Left ventricle myocardium inferior (tissue), 1 donor: ENCODE results near the gene AP3S2. TPM values are rescaled to one million over a fixed set of nuclear protein-coding genes. Genes with fewer than 3 reads are reported as not detected.
A peak's percentile ranks its signal among the peaks of the same experiment; 100 is the strongest.

ENCODE experiments used
- DNase-seq: peaks from one replicate; pipeline ENCODE4 v3.0.0-alpha.2; 2020
- H3K27ac ChIP-seq: fragments of 200-600 bp; replicated peaks from 2 replicates; pipeline ENCODE4 v1.8.0; 2021
- H3K27me3 ChIP-seq: fragments of 200-600 bp; 2 replicates; pipeline ENCODE4 v1.8.0; 2021; ENCODE audit warnings: low read depth
- H3K36me3 ChIP-seq: fragments of 200-600 bp; 2 replicates; pipeline ENCODE4 v1.8.0; 2021
- H3K4me1 ChIP-seq: fragments of 200-600 bp; 2 replicates; pipeline ENCODE4 v1.8.0; 2021
- H3K4me3 ChIP-seq: fragments of 200-600 bp; 2 replicates; pipeline ENCODE4 v1.8.0; 2021; ENCODE audit warnings: mild to moderate bottlenecking, moderate library complexity
- H3K9me3 ChIP-seq: fragments of 200-600 bp; replicated peaks from 2 replicates; pipeline ENCODE4 v1.8.0; 2021
- CTCF ChIP-seq: fragments of 200-600 bp; IDR thresholded peaks from 2 replicates; pipeline ENCODE4 v1.8.0; 2021; ENCODE audit warnings: antibody characterized with exemption, mild to moderate bottlenecking, borderline replicate concordance
- intact Hi-C: fragments of 100-400 bp; cut with micrococcal nuclease; formaldehyde crosslinking; loops from one replicate; pipeline ENCODE4 v1.11.0; 2022
- total RNA-seq: library from RNA; stranded (reverse); fragmentation: NEBNext Ultra II Directional; extraction: Animal tissue kit (Norgen Biotek cat#: 25700); gene quantifications from one replicate; pipeline ENCODE4 v1.2.1, GENCODE V29; 2021
- donor health status: DM: no; HTN: yes; CAD: no; lungs with severe emphysema.

Gene AP3S2
- total RNA-seq, 1 donor from 2014 or later, result 44.1 TPM

DNA sequence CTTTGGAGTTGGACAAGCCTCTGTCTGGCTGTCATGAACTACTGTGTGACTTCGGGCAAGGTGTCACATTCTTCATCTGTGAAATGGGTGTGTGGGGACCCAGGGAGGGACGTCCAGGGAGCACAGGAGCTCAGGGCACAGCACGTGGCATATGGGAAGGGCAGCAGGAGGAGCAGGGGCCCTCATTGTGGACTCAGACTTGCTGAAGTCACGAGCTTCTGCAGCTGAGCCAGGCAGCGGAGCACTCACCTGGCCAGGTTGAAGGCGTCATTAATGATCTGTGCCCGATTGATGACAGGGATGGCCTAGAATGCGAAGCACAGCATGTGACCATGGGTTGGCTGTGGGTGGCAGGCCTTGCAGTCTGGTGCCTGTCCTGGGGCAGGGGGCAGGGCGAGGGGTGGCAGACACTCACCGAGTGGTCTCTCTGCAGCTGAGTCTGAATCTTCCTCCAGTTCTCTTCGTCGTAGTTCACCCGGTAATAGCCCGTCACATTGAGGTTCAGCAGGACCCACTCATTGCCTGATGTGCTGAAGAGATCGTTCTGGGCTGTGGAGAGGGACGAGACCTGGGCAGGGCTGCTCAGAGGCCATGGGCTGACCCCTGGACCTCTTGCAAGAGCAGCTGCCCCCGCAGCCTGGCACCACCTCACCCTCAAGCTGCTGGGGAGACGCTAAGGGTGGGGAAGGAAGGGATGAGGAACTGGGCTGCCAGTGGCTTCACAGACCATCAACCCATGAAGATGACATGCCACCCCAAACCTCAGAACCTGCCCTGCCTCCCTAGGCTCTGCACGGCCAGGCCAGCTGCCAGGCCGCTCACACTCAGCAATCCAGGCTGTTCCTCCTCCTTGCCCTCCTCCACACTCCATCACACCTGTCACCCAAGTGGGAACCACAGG is 94.5 kb downstream of the AP3S2 start:
- peaks cover 12% of the 10 kb centered on the region for H3K36me3 ChIP-seq
- H3K4me3 ChIP-seq, result no peak overlapping the region
- intact Hi-C loops, result no loop called here

DNA sequence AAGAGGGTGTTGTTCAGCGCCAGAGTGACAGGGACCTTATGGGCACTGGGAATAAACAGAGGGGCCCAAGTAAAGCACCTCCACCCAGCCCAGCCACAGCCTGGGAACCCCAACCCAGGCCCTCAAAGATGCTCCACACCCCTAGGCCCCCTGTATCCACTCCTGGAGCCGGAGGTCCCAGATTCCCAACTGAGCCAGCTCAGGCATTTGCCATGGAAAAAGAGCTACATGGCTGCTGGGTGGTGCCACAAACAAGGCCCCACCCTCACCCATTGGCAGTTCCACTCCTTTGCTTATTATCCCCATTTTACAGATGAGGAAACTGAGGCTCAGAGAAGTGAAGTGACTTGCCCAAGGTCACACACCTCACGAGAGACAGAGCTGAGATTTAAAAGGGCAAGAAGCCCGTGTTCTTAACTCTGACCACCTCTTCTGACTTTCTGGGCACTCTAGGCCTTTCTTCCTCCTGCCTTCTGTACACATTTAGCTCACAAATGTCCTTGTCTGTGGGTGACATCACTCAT is 96.1 kb downstream of the AP3S2 start:
- DNase-seq, result no peak
- intact Hi-C loops, result no loop called here
- Histone ChIP-seq H3K9me3 (peaks cover 15% of the 10 kb centered on the region), H3K27me3 (no peaks in the 10 kb centered on the region), H3K4me1 (peaks cover 16% of the 10 kb centered on the region), H3K27ac (no peak overlapping the region), H3K4me3 (no peak overlapping the region), H3K36me3 (peaks cover 12% of the 10 kb centered on the region)
- TF ChIP-seq CTCF, result no peak

More for the DNA sequence above, 94.5 kb downstream of the AP3S2 start:
- peaks cover 15% of the 10 kb centered on the region for H3K9me3 ChIP-seq
- no peak overlapping the region for H3K27ac ChIP-seq
- peaks cover 16% of the 10 kb centered on the region for H3K4me1 ChIP-seq
- no peak for DNase-seq
- no peak for TF ChIP-seq CTCF
- no peaks in the 10 kb centered on the region for H3K27me3 ChIP-seq

DNA sequence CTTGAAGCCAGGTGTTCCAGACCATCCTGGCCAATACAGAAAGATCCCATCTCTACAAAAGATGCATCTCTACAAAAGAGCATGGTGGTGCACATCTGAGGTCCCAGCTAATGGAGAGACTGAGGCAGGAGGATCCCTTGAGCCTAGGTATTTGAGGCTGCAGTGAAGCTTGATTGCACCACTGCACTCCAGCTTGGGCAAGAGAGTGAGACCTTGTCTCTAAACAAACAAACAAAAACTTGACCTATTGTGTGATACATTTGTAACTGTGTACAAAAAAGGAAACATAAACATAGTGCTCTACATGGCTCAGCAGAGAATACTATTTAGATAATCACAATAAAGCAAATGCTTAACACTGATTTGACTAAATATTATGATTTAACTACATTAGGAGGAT is 97.8 kb downstream of the AP3S2 start:
- Histone ChIP-seq H3K4me1 (peaks cover 16% of the 10 kb centered on the region), H3K4me3 (no peak overlapping the region), H3K36me3 (peaks cover 12% of the 10 kb centered on the region), H3K9me3 (peaks cover 15% of the 10 kb centered on the region), H3K27me3 (no peaks in the 10 kb centered on the region), H3K27ac (peak overlapping the region; percentile 16)
- intact Hi-C loops, result no loop called here
- no peak for TF ChIP-seq CTCF
- DNase-seq, result no peak

DNA sequence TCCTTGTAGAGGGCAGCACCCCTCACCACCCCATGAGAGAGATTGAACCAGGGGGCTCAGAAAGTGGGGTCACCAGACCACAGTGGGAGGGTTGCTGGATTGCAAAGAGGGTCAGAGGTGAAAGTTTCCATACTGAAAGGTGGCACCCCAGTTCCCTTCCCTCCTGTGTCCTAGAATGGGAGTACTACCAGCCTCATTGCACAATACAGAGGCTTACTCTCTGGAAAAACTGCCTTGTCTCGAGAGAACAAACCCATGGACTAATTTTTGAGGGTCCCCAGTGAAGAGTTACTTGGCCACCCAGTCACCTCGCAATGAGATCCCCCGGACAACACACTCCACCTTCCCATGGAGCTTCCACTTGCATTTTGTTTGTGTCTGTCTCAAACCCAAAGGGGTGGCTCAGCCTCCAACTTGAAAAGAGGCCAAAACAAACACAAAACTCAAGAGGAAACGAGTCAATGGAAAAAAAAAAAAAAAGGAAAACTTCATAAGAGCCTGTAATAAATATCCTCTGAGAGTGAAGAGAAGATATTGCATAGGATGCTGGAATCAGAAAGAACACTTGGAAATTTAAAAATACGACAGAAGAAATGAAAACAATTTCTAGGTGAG is 99.1 kb downstream of the AP3S2 start:
- intact Hi-C loops, result no loop called here
- Histone ChIP-seq H3K4me3 (no peak overlapping the region), H3K36me3 (peaks cover 12% of the 10 kb centered on the region), H3K4me1 (peaks cover 16% of the 10 kb centered on the region), H3K27me3 (no peaks in the 10 kb centered on the region), H3K27ac (peak overlapping the region; percentile 16), H3K9me3 (peaks cover 15% of the 10 kb centered on the region)
- no peak for TF ChIP-seq CTCF
- no peak for DNase-seq

DNA sequence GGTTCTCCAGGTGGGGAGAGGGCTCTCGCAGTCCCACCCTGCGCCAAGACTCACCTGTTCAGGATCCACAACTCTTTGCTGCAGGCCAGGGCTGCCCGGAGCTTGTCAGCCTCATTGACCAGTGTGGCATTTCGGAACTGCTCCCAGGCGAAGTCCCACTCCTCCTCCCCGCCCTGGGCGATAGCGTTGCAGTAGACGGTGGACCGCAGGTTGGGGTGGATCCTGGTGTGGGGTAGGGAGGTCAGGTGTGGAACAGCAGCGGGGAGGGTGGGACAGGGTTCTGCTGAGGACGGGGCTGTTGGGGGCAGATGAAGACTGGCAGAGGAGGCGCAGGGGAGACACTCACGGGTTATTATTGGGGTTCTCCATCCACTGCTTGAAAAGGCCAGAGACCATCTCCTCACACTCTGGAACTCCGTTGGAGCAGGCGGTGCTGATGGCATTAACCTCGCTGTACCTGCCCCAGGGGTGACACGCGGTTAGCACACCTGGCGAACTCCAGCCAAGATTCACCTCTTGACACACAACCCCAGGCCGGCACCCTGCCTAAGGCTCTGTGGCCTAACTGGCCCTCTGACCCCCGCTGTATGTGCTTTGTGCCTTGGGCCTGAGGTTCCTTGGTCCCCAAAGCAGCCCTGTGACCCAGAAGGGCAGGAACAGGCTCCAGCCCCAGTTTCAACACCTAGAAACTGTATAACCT is 101.5 kb downstream of the AP3S2 start:
- peaks cover 17% of the 10 kb centered on the region for H3K36me3 ChIP-seq
- no peak overlapping the region for H3K4me3 ChIP-seq
- intact Hi-C loops, result no loop called here
- TF ChIP-seq CTCF, result no peak
- peaks cover 16% of the 10 kb centered on the region for H3K4me1 ChIP-seq
- H3K9me3 ChIP-seq, result peaks cover 27% of the 10 kb centered on the region
- DNase-seq, result no peak
- H3K27ac ChIP-seq, result no peak overlapping the region
- no peaks in the 10 kb centered on the region for H3K27me3 ChIP-seq
